ENCODE data around the gene KRTAP20-2. TPM values are rescaled to one million over a fixed set of nuclear protein-coding genes. Genes with fewer than 3 reads are reported as not detected.

Gene KRTAP20-2
- total RNA-seq, 1 donor from 2014 or later = not detected

GRCh38 chr21:30668776-30669175 lies 33.8 kb downstream of the KRTAP20-2 start:
- no peak for DNase-seq (ENCODE audit: low spot score)
- no peaks in the 10 kb centered on the region for H3K4me1 Mint-ChIP-seq (ENCODE audit: unreplicated experiment)
- peaks cover 1% of the 10 kb centered on the region for H3K27me3 Mint-ChIP-seq (ENCODE audit: unreplicated experiment)
- no peaks in the 10 kb centered on the region for H3K36me3 Mint-ChIP-seq (ENCODE audit: low read depth, unreplicated experiment)
- no peak overlapping the region for H3K4me3 Mint-ChIP-seq (ENCODE audit: unreplicated experiment)
- H3K27ac Mint-ChIP-seq (ENCODE audit: unreplicated experiment) = no peak overlapping the region
- TF ChIP-seq CTCF (IDR thresholded peaks at IDR 0.05; ENCODE audit: unreplicated experiment) = no peak
- no peaks in the 10 kb centered on the region for H3K9me3 Mint-ChIP-seq (ENCODE audit: unreplicated experiment)

- Mint-ChIP-seq H3K9me3 (ENCODE audit: unreplicated experiment) (no peaks in the 10 kb centered on the region), H3K4me3 (ENCODE audit: unreplicated experiment) (no peak overlapping the region), H3K36me3 (ENCODE audit: low read depth, unreplicated experiment) (no peaks in the 10 kb centered on the region), H3K27ac (ENCODE audit: unreplicated experiment) (no peak overlapping the region), H3K4me1 (ENCODE audit: unreplicated experiment) (no peaks in the 10 kb centered on the region), H3K27me3 (ENCODE audit: unreplicated experiment) (peaks cover 1% of the 10 kb centered on the region)
- DNase-seq (ENCODE audit: low spot score) = no peak
- TF ChIP-seq CTCF (IDR thresholded peaks at IDR 0.05; ENCODE audit: unreplicated experiment) = no peak
Observed at GRCh38 chr21:30672985-30673650, 38.1 kb downstream of the KRTAP20-2 start.

GRCh38 chr21:30674312-30674711 lies 39.3 kb downstream of the KRTAP20-2 start:
- no peaks in the 10 kb centered on the region for H3K9me3 Mint-ChIP-seq (ENCODE audit: unreplicated experiment)

GRCh38 chr21:30676737-30677136 lies 41.7 kb downstream of the KRTAP20-2 start:
- no peaks in the 10 kb centered on the region for H3K27me3 Mint-ChIP-seq (ENCODE audit: unreplicated experiment)
- no peaks in the 10 kb centered on the region for H3K9me3 Mint-ChIP-seq (ENCODE audit: unreplicated experiment)
- H3K4me3 Mint-ChIP-seq (ENCODE audit: unreplicated experiment) = no peak overlapping the region
- H3K4me1 Mint-ChIP-seq (ENCODE audit: unreplicated experiment) = no peaks in the 10 kb centered on the region
- TF ChIP-seq CTCF (IDR thresholded peaks at IDR 0.05; ENCODE audit: unreplicated experiment) = no peak
- DNase-seq (ENCODE audit: low spot score) = no peak
- H3K36me3 Mint-ChIP-seq (ENCODE audit: low read depth, unreplicated experiment) = no peaks in the 10 kb centered on the region
- no peak overlapping the region for H3K27ac Mint-ChIP-seq (ENCODE audit: unreplicated experiment)

More at GRCh38 chr21:30674312-30674711, 39.3 kb downstream of the KRTAP20-2 start:
- no peak for TF ChIP-seq CTCF (IDR thresholded peaks at IDR 0.05; ENCODE audit: unreplicated experiment)
- H3K27ac Mint-ChIP-seq (ENCODE audit: unreplicated experiment) = no peak overlapping the region
- DNase-seq (ENCODE audit: low spot score) = no peak
- H3K27me3 Mint-ChIP-seq (ENCODE audit: unreplicated experiment) = peaks cover 1% of the 10 kb centered on the region
- H3K4me1 Mint-ChIP-seq (ENCODE audit: unreplicated experiment) = no peaks in the 10 kb centered on the region
- no peaks in the 10 kb centered on the region for H3K36me3 Mint-ChIP-seq (ENCODE audit: low read depth, unreplicated experiment)
- no peak overlapping the region for H3K4me3 Mint-ChIP-seq (ENCODE audit: unreplicated experiment)

GRCh38 chr21:30680586-30680985 lies 45.6 kb downstream of the KRTAP20-2 start:
- Mint-ChIP-seq H3K4me3 (ENCODE audit: unreplicated experiment) (no peak overlapping the region), H3K4me1 (ENCODE audit: unreplicated experiment) (no peaks in the 10 kb centered on the region), H3K36me3 (ENCODE audit: low read depth, unreplicated experiment) (no peaks in the 10 kb centered on the region), H3K27ac (ENCODE audit: unreplicated experiment) (no peak overlapping the region), H3K27me3 (ENCODE audit: unreplicated experiment) (no peaks in the 10 kb centered on the region), H3K9me3 (ENCODE audit: unreplicated experiment) (no peaks in the 10 kb centered on the region)
- DNase-seq (ENCODE audit: low spot score) = no peak
- no peak for TF ChIP-seq CTCF (IDR thresholded peaks at IDR 0.05; ENCODE audit: unreplicated experiment)

Data from endothelial cell (in vitro differentiated cells).